Adrenal gland (tissue), 5 donors: ENCODE data around the gene ALDH16A1.

Source experiments
- POLR2A ChIP-seq, 2 donors: fragments of 450-650 bp; IDR thresholded peaks; one replicate each; pipeline ENCODE4 v1.6.1; 2017; ENCODE audit warnings: antibody characterized with exemption in 2 of 2, mild to moderate bottlenecking in 2 of 2, moderate library complexity in 1 of 2
- TF ChIP-seq, protein P1 (sequence below), 6 experiments: fragments of 450-650 bp in 4 of 6; fragments of 200-600 bp in 2 of 6; sonication (generic) in 1 of 6; IDR thresholded peaks; 1 replicate in 5 of 6; 2 replicates in 1 of 6; pipeline versions ENCODE4 v1.5.1 to v1.8.0; 2016 to 2021; ENCODE audit warnings: antibody characterized with exemption in 6 of 6, mild to moderate bottlenecking in 2 of 6, moderate library complexity in 1 of 6
- donor health status: DM: no; HTN: no; CAD: no.

DNA sequence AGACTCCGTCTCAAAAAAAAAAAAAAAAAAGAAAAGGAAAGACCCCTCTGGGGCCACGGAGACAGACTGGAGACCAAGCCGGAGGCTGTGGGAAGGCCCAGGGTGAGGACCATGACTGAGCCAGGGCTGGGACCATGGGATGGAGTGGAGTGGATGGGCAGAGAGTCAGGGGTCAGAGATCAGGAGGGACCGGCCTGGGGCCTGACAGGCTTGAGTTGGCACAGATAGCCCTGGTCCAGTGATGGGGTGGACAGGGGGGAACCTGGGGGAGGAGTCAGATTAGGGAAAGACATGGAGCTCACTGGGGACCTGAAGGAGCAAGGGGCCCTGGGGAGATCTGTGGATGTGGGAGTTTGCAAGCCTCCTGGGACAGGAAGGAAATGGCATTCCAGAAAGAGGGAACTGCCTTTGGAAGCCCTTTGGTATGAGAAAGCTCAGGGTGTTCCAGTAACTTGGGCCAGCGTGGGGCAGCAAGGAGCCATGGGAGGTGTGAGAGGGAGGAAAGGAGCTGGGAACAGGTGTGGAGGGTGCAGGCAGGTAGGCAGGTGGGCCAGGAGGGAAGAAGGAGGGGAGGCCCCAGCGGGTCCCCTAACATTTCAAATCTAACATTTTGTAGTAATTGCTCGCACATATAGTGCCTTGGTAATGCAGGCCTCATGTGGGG lies 28.1 kb downstream of the ALDH16A1 start:
- TF ChIP-seq, protein P1, sequence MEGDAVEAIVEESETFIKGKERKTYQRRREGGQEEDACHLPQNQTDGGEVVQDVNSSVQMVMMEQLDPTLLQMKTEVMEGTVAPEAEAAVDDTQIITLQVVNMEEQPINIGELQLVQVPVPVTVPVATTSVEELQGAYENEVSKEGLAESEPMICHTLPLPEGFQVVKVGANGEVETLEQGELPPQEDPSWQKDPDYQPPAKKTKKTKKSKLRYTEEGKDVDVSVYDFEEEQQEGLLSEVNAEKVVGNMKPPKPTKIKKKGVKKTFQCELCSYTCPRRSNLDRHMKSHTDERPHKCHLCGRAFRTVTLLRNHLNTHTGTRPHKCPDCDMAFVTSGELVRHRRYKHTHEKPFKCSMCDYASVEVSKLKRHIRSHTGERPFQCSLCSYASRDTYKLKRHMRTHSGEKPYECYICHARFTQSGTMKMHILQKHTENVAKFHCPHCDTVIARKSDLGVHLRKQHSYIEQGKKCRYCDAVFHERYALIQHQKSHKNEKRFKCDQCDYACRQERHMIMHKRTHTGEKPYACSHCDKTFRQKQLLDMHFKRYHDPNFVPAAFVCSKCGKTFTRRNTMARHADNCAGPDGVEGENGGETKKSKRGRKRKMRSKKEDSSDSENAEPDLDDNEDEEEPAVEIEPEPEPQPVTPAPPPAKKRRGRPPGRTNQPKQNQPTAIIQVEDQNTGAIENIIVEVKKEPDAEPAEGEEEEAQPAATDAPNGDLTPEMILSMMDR (IDR thresholded peaks at IDR 0.05) = no peak
- TF ChIP-seq POLR2A (IDR thresholded peaks at IDR 0.05) = no peak
